Natural killer cell (primary cell): ENCODE data around the gene RCAN2. TPM values are rescaled to one million over a fixed set of nuclear protein-coding genes. Genes with fewer than 3 reads are reported as not detected.

Experiments
- ATAC-seq, 3 donors: fragments of 150-1000 bp in 2 of 3; fragments of 200-7000 bp in 1 of 3; cut with Tn5 transposase; 1 replicate in 1 of 3; 2 replicates in 2 of 3; pipeline ENCODE4 v1.10.0; 2021; ENCODE audit warnings: mild to moderate bottlenecking in 2 of 3, moderate library complexity in 2 of 3
- DNase-seq, 2 donors: peaks; one replicate each; pipeline versions ENCODE4 v3.0.0 to v3.0.0-alpha.2; 2013 to 2021; ENCODE audit warnings: mixed read lengths in 1 of 2
- H3K27ac ChIP-seq: one replicate; pipeline ENCODE4 v1.5.1; 2013; ENCODE audit warnings: mild to moderate bottlenecking, low read length
- H3K27me3 ChIP-seq: one replicate; pipeline ENCODE4 v1.6.1; 2013; ENCODE audit warnings: low read length; ENCODE audit not compliant: control insufficient read depth, insufficient read depth
- H3K36me3 ChIP-seq: one replicate; pipeline ENCODE4 v1.6.1; 2013; ENCODE audit warnings: low read length; ENCODE audit not compliant: control insufficient read depth, insufficient read depth
- H3K4me1 ChIP-seq: one replicate; pipeline ENCODE4 v1.6.1; 2013; ENCODE audit warnings: low read length; ENCODE audit not compliant: control insufficient read depth, insufficient read depth
- H3K4me3 ChIP-seq: one replicate; pipeline ENCODE4 v1.5.1; 2013; ENCODE audit warnings: low read length
- H3K9me3 ChIP-seq: one replicate; pipeline ENCODE4 v1.6.1; 2013; ENCODE audit warnings: low read length; ENCODE audit not compliant: control insufficient read depth, insufficient read depth
- H3K27ac Mint-ChIP-seq, 2 donors: one replicate each; pipeline ENCODE4 v1.8.0; 2022; ENCODE audit warnings: mild to moderate bottlenecking in 2 of 2, mixed read lengths in 2 of 2, moderate library complexity in 1 of 2
- H3K27me3 Mint-ChIP-seq, 2 donors: one replicate each; pipeline ENCODE4 v1.8.0; 2022; ENCODE audit warnings: low read depth in 2 of 2, mixed read lengths in 2 of 2
- H3K36me3 Mint-ChIP-seq: one replicate; pipeline ENCODE4 v1.8.0; 2022; ENCODE audit warnings: mixed read lengths
- H3K4me1 Mint-ChIP-seq, 2 donors: one replicate each; pipeline ENCODE4 v1.8.0; 2022; ENCODE audit warnings: mixed read lengths in 2 of 2
- H3K4me3 Mint-ChIP-seq: one replicate; pipeline ENCODE4 v1.8.0; 2022; ENCODE audit warnings: mild to moderate bottlenecking, moderate library complexity, mixed read lengths
- H3K9me3 Mint-ChIP-seq, 2 donors: one replicate each; pipeline ENCODE4 v1.8.0; 2022; ENCODE audit warnings: mixed read lengths in 2 of 2
- CTCF ChIP-seq: fragments of 200-600 bp; IDR thresholded peaks from one replicate; pipeline ENCODE4 v1.8.0; 2022; ENCODE audit warnings: antibody characterized with exemption
- WGBS: methylation state at CpG from one replicate; pipeline ENCODE4 v1.1.7; 2013; ENCODE audit warnings: missing lambda C conversion rate; ENCODE audit not compliant: insufficient coverage; 5-methylcytosine and 5-hydroxymethylcytosine counted together
- intact Hi-C: fragments of 100-400 bp; cut with micrococcal nuclease; formaldehyde crosslinking; loops from one replicate; pipeline ENCODE4 v1.14.2; 2022
- total RNA-seq, 4 donors: library from RNA; stranded (reverse); fragments of 120-200 nt in 1 of 4; gene quantifications; one replicate each; pipeline versions ENCODE4 v1.2.3 to v1.2.4, GENCODE V29; 2013 to 2022

Gene RCAN2
- total RNA-seq, 3 donors from 2014 or later (not counting 1 experiment from before 2014, with no cell fraction given) = 0.43 TPM; not detected in 2

DNA sequence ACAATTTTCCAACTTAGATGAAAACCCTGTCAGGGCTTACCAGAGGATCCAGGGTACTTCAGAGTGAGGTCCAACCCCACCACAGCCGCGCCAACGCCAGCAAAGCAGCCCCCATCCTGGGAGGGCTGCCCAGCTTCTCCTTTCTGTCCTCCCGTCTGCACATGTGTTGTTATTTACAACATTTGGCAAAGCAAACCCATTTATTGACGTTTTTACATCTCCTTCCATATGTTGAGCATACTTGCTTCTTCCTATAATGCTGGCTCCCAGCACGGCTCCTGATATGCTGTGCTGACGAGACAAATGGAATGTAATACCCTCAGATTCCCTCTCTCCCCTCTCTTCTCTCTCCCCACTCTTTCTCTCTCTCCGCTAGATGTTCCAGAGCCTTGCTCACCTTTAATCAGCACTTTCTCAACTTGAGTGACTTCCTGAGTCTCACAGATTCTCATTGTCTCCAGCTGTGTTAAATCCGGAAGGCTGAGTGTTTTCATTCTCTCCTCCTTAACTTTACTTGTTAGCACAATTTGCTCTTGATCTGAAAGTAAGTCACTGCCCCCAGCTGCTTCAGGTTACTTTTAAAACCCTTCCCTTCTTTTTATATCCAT lies 22.7 kb downstream of the RCAN2 start:
- H3K27me3 ChIP-seq = peaks cover 2% of the 10 kb centered on the region
- Mint-ChIP-seq H3K36me3 (no peaks in the 10 kb centered on the region), H3K27ac (no peak overlapping the region), H3K4me1 (no peaks in the 10 kb centered on the region), H3K27me3 (peaks cover 18 to 79% of the 10 kb centered on the region in 2 donors), H3K9me3 (no peaks in the 10 kb centered on the region), H3K4me3 (no peak overlapping the region)
- intact Hi-C loops = no loop called here
- no peak overlapping the region for H3K27ac ChIP-seq
- no peaks in the 10 kb centered on the region for H3K9me3 ChIP-seq
- no peak for TF ChIP-seq CTCF
- 84% methylated on average over 9 of the region's 9 CpGs for WGBS
- no peaks in the 10 kb centered on the region for H3K36me3 ChIP-seq
- DNase-seq (no peak), ATAC-seq (no peak)
- H3K4me3 ChIP-seq = no peak overlapping the region
- H3K4me1 ChIP-seq = no peaks in the 10 kb centered on the region

DNA sequence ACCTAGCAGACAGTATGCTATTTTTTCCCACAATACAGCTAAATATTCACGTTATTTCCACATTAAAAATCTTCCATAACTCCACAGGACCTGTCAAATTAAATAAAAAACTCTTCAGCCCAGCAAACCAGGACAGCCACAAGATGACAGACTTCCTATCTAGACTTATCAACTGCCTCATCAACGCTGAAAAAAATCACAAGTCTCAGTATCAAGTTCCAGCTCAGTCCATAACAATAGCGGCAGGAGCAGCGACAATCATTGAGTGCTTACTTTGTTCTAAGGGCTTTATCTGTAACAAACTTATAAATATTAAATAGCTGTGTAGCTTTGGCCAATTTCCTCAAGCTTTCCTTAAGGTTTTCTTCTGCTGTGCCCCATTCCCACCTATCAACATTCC lies 24.7 kb downstream of the RCAN2 start:
- H3K4me3 Mint-ChIP-seq = no peak overlapping the region
- WGBS = 48% methylated on average over 2 of the region's 4 CpGs
- no peaks in the 10 kb centered on the region for H3K9me3 Mint-ChIP-seq
- no peaks in the 10 kb centered on the region for H3K4me1 Mint-ChIP-seq
- Histone ChIP-seq H3K27me3 (peaks cover 8% of the 10 kb centered on the region), H3K36me3 (no peaks in the 10 kb centered on the region), H3K27ac (no peak overlapping the region), H3K9me3 (no peaks in the 10 kb centered on the region), H3K4me3 (no peak overlapping the region), H3K4me1 (no peaks in the 10 kb centered on the region)
- ATAC-seq (no peak), DNase-seq (no peak)
- no peak overlapping the region for H3K27ac Mint-ChIP-seq
- no peak for TF ChIP-seq CTCF
- H3K36me3 Mint-ChIP-seq = no peaks in the 10 kb centered on the region
- H3K27me3 Mint-ChIP-seq = peaks cover 21 to 83% of the 10 kb centered on the region in 2 donors
- intact Hi-C loops = no loop called here

DNA sequence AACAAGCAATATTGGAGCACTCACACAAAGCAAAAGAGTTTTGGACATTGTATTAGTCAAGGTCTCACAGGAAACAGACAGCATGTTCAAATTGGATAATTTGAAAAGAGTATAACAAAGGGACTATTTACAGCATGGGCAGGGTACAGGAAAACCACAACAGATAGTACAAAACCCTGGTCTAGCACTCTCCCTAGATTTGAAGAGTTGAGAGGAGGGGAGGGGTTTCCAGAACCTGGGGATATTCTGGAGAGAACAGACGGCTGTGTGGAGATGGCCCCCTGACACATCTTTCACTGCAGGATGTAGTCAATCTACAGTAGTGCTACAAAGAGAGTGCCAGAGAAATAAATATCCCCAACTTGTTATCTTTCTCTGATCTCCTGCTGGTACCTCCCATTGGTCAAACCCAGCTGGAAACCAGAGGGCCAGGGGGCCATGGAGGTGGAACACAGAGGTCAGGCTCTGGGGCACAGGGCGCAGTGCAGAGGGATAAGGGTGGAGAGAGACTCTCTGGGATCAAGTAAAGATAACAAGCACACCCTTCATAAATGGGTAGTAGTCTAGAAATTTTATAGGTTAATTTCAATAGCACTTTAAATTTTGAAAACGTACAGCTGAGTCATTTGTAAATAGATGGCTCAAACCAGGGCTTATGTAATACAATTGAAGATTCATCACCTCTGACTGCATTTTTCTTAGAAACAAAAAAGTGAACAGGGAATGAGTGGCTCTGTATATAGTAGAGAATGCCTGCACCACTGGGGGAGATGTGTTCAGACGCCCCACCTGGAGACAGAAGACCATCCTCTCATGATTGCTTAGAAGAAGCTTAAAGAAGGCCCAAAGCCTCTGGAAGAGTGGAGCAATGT lies 25.7 kb downstream of the RCAN2 start:
- Histone ChIP-seq H3K4me1 (no peaks in the 10 kb centered on the region), H3K27ac (no peak overlapping the region), H3K4me3 (no peak overlapping the region), H3K9me3 (no peaks in the 10 kb centered on the region), H3K36me3 (no peaks in the 10 kb centered on the region), H3K27me3 (peaks cover 6% of the 10 kb centered on the region)
- no peak for DNase-seq
- Mint-ChIP-seq H3K4me1 (no peaks in the 10 kb centered on the region), H3K27ac (no peak overlapping the region), H3K9me3 (no peaks in the 10 kb centered on the region), H3K36me3 (no peaks in the 10 kb centered on the region), H3K4me3 (no peak overlapping the region), H3K27me3 (peaks cover 13 to 76% of the 10 kb centered on the region in 2 donors)
- WGBS = 56% methylated on average over 4 of the region's 4 CpGs
- no peak for TF ChIP-seq CTCF
- intact Hi-C loops = no loop called here
- ATAC-seq = no peak
